HepG2 (cell line): ENCODE results near the gene CCSER2. TPM values are rescaled to one million over a fixed set of nuclear protein-coding genes. Genes with fewer than 3 reads are reported as not detected.

Experiments used
- FOXO1 ChIP-seq: sonication (generic); formaldehyde crosslinking; IDR thresholded peaks from 2 replicates; pipeline ENCODE4 v1.4.0; 2020; ENCODE audit warnings: missing genetic modification reagents
- HDAC1 ChIP-seq: sonication (generic); formaldehyde crosslinking; IDR thresholded peaks from 2 replicates; pipeline ENCODE4 v1.5.1; 2020; ENCODE audit warnings: mild to moderate bottlenecking, missing genetic modification reagents
- JARID2 ChIP-seq: sonication (generic); formaldehyde crosslinking; IDR thresholded peaks from 2 replicates; pipeline ENCODE4 v1.8.1; 2023; ENCODE audit warnings: missing genetic modification reagents, inconsistent platforms; ENCODE audit not compliant: insufficient replicate concordance
- NFAT5 ChIP-seq: sonication (generic); formaldehyde crosslinking; IDR thresholded peaks from 2 replicates; pipeline ENCODE4 v1.4.0; 2020; ENCODE audit warnings: missing genetic modification reagents
- NFE2L2 ChIP-seq: fragments of 150-350 bp; IDR thresholded peaks from 2 replicates; pipeline ENCODE4 v1.6.1; 2014; ENCODE audit warnings: low read length
- NR0B2 ChIP-seq: sonication (generic); formaldehyde crosslinking; IDR thresholded peaks from 2 replicates; pipeline ENCODE4 v1.4.0; 2020; ENCODE audit warnings: mild to moderate bottlenecking, missing genetic modification reagents
- PRDM15 ChIP-seq: sonication (generic); formaldehyde crosslinking; IDR thresholded peaks from 2 replicates; pipeline ENCODE4 v1.4.0; 2020; ENCODE audit warnings: missing genetic modification reagents
- RCOR2 ChIP-seq: IDR thresholded peaks from 2 replicates; pipeline ENCODE4 v1.6.1; 2016; ENCODE audit warnings: missing biosample characterization, missing genetic modification reagents
- ZNF142 ChIP-seq: sonication (generic); formaldehyde crosslinking; IDR thresholded peaks from 2 replicates; pipeline ENCODE4 v1.4.0; 2020; ENCODE audit warnings: missing genetic modification reagents
- polyA plus RNA-seq, 8 experiments: library from polyadenylated mRNA; depleted of rRNA in 3 of 8; stranded (reverse) in 7 of 8; unstranded in 1 of 8; fragments of >200 nt; fragmentation: Illumina TruSeq in 4 of 8; extraction: Trizol in 4 of 8; gene quantifications; 2 replicates each; pipeline versions ENCODE4 v1.2.1 to v1.2.3, GENCODE V29; 2011 to 2016; ENCODE audit warnings: low read depth in 4 of 8, missing spikeins in 1 of 8, mixed read lengths in 1 of 8; ENCODE audit not compliant: insufficient read depth in 1 of 8
- total RNA-seq, 5 experiments: library from RNA; depleted of rRNA; stranded (reverse); fragments of >200 nt; fragmentation: Illumina TruSeq; extraction: Trizol; gene quantifications; 2 replicates each; pipeline ENCODE4 v1.2.3, GENCODE V29; 2016; ENCODE audit warnings: low read depth in 1 of 5

The CCSER2 gene
- total and polyA plus RNA-seq, 2 of the 13 experiments (the other 11 are each of a cell fraction or from before 2014, with no cell fraction given) = 13.3 to 17.2 TPM

DNA sequence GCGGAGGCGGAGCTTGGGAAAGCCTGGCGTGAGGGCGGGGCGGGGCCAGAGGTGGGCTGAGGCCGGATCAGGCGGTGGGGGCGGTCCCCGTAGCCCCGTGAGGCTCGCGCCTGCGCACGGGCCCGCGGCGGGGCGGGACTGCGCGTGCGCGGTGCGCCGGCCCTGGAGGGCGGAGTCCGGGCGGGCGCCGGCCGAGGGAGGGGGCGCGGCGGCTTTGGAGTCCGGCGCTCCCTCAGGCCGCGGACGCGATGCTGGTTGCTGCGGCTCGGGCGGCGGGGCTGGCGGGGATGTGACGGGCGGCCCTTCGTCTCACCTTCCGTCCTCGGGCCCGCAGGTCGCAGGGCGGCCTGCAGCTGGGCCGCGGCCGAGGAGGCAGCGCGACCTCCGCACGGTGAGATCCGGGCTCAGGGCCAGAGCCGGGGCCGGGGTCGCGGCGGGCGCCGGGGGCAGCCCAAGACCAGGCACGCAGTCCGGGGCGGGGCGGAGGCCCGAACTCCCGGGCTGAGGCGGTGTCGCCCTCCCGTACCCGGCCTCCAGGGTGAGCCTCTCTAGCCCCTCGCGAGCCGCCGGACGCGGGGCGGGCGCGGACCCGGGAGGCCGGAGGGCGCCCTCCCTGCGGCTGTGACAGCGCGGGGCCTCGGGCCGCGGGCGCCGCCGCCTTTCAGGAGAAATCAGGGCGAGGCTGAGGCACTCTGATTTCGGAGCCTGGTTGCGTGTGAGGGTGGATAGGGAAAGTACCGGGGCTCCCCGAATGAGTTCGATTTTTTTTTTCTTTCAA is at the start of gene CCSER2 (continued):
- TF ChIP-seq RCOR2 (CRISPR knock-in tag) (no peak), PRDM15 (CRISPR knock-in tag) (0 out of 2 replicates have a peak, but pooled peaks have one; percentile 55), NFE2L2 (no peak), NFAT5 (CRISPR knock-in tag) (peak; percentile 77), JARID2 (CRISPR knock-in tag) (no peak), FOXO1 (CRISPR knock-in tag) (0 out of 2 replicates have a peak, but pooled peaks have one; percentile 28), HDAC1 (CRISPR knock-in tag) (0 out of 2 replicates have a peak, but pooled peaks have one; percentile 5), NR0B2 (peak; percentile 69), ZNF142 (CRISPR knock-in tag) (peak; percentile 35; the same call in 1 of the 2 replicates)
